ENCODE results near the gene FLRT1. TPM values are rescaled to one million over a fixed set of nuclear protein-coding genes. Genes with fewer than 3 reads are reported as not detected.

The FLRT1 gene
- total RNA-seq, 1 experiment from 2014 or later, result 0.31 TPM

DNA sequence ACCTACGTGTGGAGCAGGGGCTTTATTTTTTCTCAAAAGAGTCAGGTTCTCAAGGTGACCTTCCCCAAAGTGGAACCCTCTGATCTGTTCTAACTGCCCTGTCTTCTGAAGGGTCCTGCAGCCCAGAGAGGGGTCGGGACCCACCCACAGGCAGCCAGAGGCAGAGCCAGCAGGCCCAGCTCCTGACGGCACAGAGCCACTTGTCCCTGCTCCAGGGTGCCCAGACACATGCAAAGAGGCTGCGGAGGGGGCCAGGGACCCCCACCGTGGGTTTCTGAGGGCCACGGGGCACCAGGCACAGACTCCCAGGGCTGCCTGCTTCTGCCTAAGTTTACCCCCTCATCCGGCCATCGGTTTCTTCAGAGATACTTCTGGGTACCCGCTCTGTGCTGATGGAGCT is 37.1 kb downstream of the FLRT1 start:
- H3K36me3 Mint-ChIP-seq (ENCODE audit: insufficient read depth in 1 of 3, low read depth in 3 of 3), result no peaks in the 10 kb centered on the region
- Histone ChIP-seq H3K79me2 (ENCODE audit: insufficient read depth, low read length) (no peaks in the 10 kb centered on the region), H3K4me2 (ENCODE audit: insufficient read depth, insufficient read length, low read length) (no peak overlapping the region), H2BK12ac (ENCODE audit: insufficient read length, low read depth, low read length) (no peak overlapping the region), H3K18ac (ENCODE audit: insufficient read length, low read depth, low read length) (no peak overlapping the region), H3K4me1 (ENCODE audit: insufficient read depth, low read length) (no peaks in the 10 kb centered on the region), H3K9ac (ENCODE audit: extremely low read depth, insufficient read length, low read length) (no peak overlapping the region), H3K4ac (ENCODE audit: low read depth, low read length) (no peak overlapping the region), H3K27me3 (ENCODE audit: insufficient read depth, low read length) (peaks cover 8% of the 10 kb centered on the region; the same call in 1 of the 2 replicates), H3K79me1 (ENCODE audit: insufficient read depth, low read depth, low read length, poor library complexity, severe bottlenecking) (no peaks in the 10 kb centered on the region), H3K56ac (ENCODE audit: insufficient read length, low read depth, low read length) (no peak overlapping the region), H2BK120ac (ENCODE audit: low read depth, low read length, poor library complexity, severe bottlenecking) (no peak overlapping the region), H2BK5ac (ENCODE audit: insufficient read length, low read length) (no peak overlapping the region), H4K5ac (ENCODE audit: insufficient read length, low read depth, low read length) (no peak overlapping the region), H2BK15ac (ENCODE audit: low read depth, low read length) (no peak overlapping the region), H3K9me3 (ENCODE audit: control insufficient read depth, low read depth, low read length) (no peaks in the 10 kb centered on the region), H3K23ac (ENCODE audit: insufficient read length, low read depth, low read length) (no peak overlapping the region), H3K27ac (ENCODE audit: insufficient read length, low read depth, low read length) (no peak overlapping the region), H2AFZ (ENCODE audit: low read length) (no peak overlapping the region), H2AK5ac (ENCODE audit: insufficient read length, low read length) (no peak overlapping the region), H3K23me2 (ENCODE audit: insufficient read length, low read depth, low read length, poor library complexity, severe bottlenecking) (no peaks in the 10 kb centered on the region), H4K91ac (ENCODE audit: insufficient read length, low read depth, low read length) (no peak overlapping the region), H3T11ph (ENCODE audit: low read length) (no peak overlapping the region), H4K8ac (replicated peaks; ENCODE audit: insufficient read length, low read depth, low read length) (no peak overlapping the region), H4K20me1 (ENCODE audit: control insufficient read depth, insufficient read depth, insufficient read length) (peaks cover 7% of the 10 kb centered on the region), H3K14ac (ENCODE audit: insufficient read depth, low read length) (no peak overlapping the region), H2BK20ac (ENCODE audit: low read depth, low read length, poor library complexity, severe bottlenecking) (no peak overlapping the region)
- DNase-seq, result no peak
- H3K27me3 Mint-ChIP-seq (ENCODE audit: low read depth), result peaks cover 68% of the 10 kb centered on the region
- H3K27ac Mint-ChIP-seq, result no peak overlapping the region
- H3K9me3 Mint-ChIP-seq, result no peaks in the 10 kb centered on the region
- WGBS (ENCODE audit: extremely low coverage, insufficient read length, low lambda C conversion rate), result no CpG with 5 or more reads among the region's 9 CpGs
- TF ChIP-seq, protein P1, sequence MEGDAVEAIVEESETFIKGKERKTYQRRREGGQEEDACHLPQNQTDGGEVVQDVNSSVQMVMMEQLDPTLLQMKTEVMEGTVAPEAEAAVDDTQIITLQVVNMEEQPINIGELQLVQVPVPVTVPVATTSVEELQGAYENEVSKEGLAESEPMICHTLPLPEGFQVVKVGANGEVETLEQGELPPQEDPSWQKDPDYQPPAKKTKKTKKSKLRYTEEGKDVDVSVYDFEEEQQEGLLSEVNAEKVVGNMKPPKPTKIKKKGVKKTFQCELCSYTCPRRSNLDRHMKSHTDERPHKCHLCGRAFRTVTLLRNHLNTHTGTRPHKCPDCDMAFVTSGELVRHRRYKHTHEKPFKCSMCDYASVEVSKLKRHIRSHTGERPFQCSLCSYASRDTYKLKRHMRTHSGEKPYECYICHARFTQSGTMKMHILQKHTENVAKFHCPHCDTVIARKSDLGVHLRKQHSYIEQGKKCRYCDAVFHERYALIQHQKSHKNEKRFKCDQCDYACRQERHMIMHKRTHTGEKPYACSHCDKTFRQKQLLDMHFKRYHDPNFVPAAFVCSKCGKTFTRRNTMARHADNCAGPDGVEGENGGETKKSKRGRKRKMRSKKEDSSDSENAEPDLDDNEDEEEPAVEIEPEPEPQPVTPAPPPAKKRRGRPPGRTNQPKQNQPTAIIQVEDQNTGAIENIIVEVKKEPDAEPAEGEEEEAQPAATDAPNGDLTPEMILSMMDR (conservative IDR thresholded peaks at IDR 0.05), result no peak
- no peak overlapping the region for H3K4me3 Mint-ChIP-seq
- H3K4me1 Mint-ChIP-seq, result peaks cover 8 to 26% of the 10 kb centered on the region in 2 experiments

Data from H9 (cell line).